ENCODE data around the gene PPP2R5C.

PPP2R5C gene

GRCh38 chr14:101925152-101925551 is 163.6 kb downstream of the PPP2R5C start:
- H3K4me3 ChIP-seq (ENCODE audit: low read depth, low read length): no peak overlapping the region
- DNase-seq (ENCODE audit: low read depth): no peak

GRCh38 chr14:101926085-101926484 is 164.6 kb downstream of the PPP2R5C start:
- DNase-seq (ENCODE audit: low read depth): no peak
- no peak overlapping the region for H3K4me3 ChIP-seq (ENCODE audit: low read depth, low read length)

- DNase-seq (ENCODE audit: low read depth): no peak
Measured at GRCh38 chr14:101926620-101927019, 165.1 kb downstream of the PPP2R5C start.

GRCh38 chr14:101927859-101928258 is 166.3 kb downstream of the PPP2R5C start:
- no peak overlapping the region for H3K4me3 ChIP-seq (ENCODE audit: low read depth, low read length)
- peak; percentile 91 for DNase-seq (ENCODE audit: low read depth)

More at GRCh38 chr14:101926620-101927019, 165.1 kb downstream of the PPP2R5C start:
- no peak overlapping the region for H3K4me3 ChIP-seq (ENCODE audit: low read depth, low read length)

- no peak overlapping the region for H3K4me3 ChIP-seq (ENCODE audit: low read depth, low read length)
- no peak for DNase-seq (ENCODE audit: low read depth)
Measured at GRCh38 chr14:101928415-101928841, 166.9 kb downstream of the PPP2R5C start.

- H3K4me3 ChIP-seq (ENCODE audit: low read depth, low read length): no peak overlapping the region
- DNase-seq (ENCODE audit: low read depth): no peak
Measured at GRCh38 chr14:101929096-101929495, 167.6 kb downstream of the PPP2R5C start.

- DNase-seq (ENCODE audit: low read depth): no peak
- no peak overlapping the region for H3K4me3 ChIP-seq (ENCODE audit: low read depth, low read length)
Measured at GRCh38 chr14:101929946-101930345, 168.4 kb downstream of the PPP2R5C start.

- no peak for DNase-seq (ENCODE audit: low read depth)
- no peak overlapping the region for H3K4me3 ChIP-seq (ENCODE audit: low read depth, low read length)
Measured at GRCh38 chr14:101932673-101933072, 171.2 kb downstream of the PPP2R5C start.

- no peak for DNase-seq (ENCODE audit: low read depth)
- H3K4me3 ChIP-seq (ENCODE audit: low read depth, low read length): no peak overlapping the region
Measured at GRCh38 chr14:101933209-101933608, 171.7 kb downstream of the PPP2R5C start.

- H3K4me3 ChIP-seq (ENCODE audit: low read depth, low read length): no peak overlapping the region
- no peak for DNase-seq (ENCODE audit: low read depth)
Measured at GRCh38 chr14:101934601-101935150, 173.2 kb downstream of the PPP2R5C start.

GRCh38 chr14:101937926-101938767 is 176.6 kb downstream of the PPP2R5C start:
- H3K4me3 ChIP-seq (ENCODE audit: low read depth, low read length): no peak overlapping the region
- DNase-seq (ENCODE audit: low read depth): no peak

- no peak for DNase-seq (ENCODE audit: low read depth)
- no peak overlapping the region for H3K4me3 ChIP-seq (ENCODE audit: low read depth, low read length)
Measured at GRCh38 chr14:101939646-101940170, 178.2 kb downstream of the PPP2R5C start.

GRCh38 chr14:101944451-101944850 is 182.9 kb downstream of the PPP2R5C start:
- no peak for DNase-seq (ENCODE audit: low read depth)
- no peak overlapping the region for H3K4me3 ChIP-seq (ENCODE audit: low read depth, low read length)

- DNase-seq (ENCODE audit: low read depth): no peak
Measured at GRCh38 chr14:101945171-101945570, 183.7 kb downstream of the PPP2R5C start.

GRCh38 chr14:101947577-101947903 is 186.0 kb downstream of the PPP2R5C start:
- H3K4me3 ChIP-seq (ENCODE audit: low read depth, low read length): peak overlapping the region; percentile 78
- no peak for DNase-seq (ENCODE audit: low read depth)

More at GRCh38 chr14:101945171-101945570, 183.7 kb downstream of the PPP2R5C start:
- H3K4me3 ChIP-seq (ENCODE audit: low read depth, low read length): no peak overlapping the region

GRCh38 chr14:101947904-101948665 is 186.6 kb downstream of the PPP2R5C start:
- peak overlapping the region; percentile 78 for H3K4me3 ChIP-seq (ENCODE audit: low read depth, low read length)
- DNase-seq (ENCODE audit: low read depth): peak; percentile 100

GRCh38 chr14:101948666-101949216 is 187.2 kb downstream of the PPP2R5C start:
- peak overlapping the region; percentile 78 for H3K4me3 ChIP-seq (ENCODE audit: low read depth, low read length)
- no peak for DNase-seq (ENCODE audit: low read depth)

GRCh38 chr14:101950100-101950499 is 188.6 kb downstream of the PPP2R5C start:
- no peak overlapping the region for H3K4me3 ChIP-seq (ENCODE audit: low read depth, low read length)
- no peak for DNase-seq (ENCODE audit: low read depth)

- no peak for DNase-seq (ENCODE audit: low read depth)
- no peak overlapping the region for H3K4me3 ChIP-seq (ENCODE audit: low read depth, low read length)
Measured at GRCh38 chr14:101950516-101951215, 189.2 kb downstream of the PPP2R5C start.
